ENCODE results near the gene SLC43A2. TPM values are rescaled to one million over a fixed set of nuclear protein-coding genes. Genes with fewer than 3 reads are reported as not detected.

SLC43A2 gene
- total and polyA plus RNA-seq, 10 donors, result 12.6 to 84.6 (median 61.2) TPM

DNA sequence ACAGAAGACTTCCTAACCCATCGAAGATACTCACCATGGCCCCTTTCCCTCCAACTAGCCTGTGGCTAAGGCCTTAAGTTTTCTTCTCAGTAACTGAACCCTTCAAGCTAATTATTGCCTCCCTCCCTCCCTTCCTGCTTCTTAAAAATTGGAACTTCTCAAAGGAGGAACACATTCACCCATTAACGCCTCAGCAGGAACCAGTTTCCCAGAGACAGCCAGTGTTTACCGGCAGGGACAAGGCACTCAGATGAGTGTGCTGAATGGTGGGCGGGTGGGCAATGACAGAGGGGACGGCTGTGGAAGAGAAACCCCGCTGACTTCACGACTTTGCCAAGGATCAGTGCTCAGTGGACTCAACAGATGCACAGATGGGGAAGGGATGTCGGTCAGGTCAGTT is 86.3 kb downstream of the SLC43A2 start:
- H3K4me1 ChIP-seq, result no peaks in the 10 kb centered on the region
- intact Hi-C loops (cut with DNase I; ENCODE audit: low total_unique reads), result no loop called here
- TF ChIP-seq POLR2A (IDR thresholded peaks at IDR 0.05) (no peak), POLR2AphosphoS5 (IDR thresholded peaks at IDR 0.05) (no peak)
- TF ChIP-seq, protein P1, sequence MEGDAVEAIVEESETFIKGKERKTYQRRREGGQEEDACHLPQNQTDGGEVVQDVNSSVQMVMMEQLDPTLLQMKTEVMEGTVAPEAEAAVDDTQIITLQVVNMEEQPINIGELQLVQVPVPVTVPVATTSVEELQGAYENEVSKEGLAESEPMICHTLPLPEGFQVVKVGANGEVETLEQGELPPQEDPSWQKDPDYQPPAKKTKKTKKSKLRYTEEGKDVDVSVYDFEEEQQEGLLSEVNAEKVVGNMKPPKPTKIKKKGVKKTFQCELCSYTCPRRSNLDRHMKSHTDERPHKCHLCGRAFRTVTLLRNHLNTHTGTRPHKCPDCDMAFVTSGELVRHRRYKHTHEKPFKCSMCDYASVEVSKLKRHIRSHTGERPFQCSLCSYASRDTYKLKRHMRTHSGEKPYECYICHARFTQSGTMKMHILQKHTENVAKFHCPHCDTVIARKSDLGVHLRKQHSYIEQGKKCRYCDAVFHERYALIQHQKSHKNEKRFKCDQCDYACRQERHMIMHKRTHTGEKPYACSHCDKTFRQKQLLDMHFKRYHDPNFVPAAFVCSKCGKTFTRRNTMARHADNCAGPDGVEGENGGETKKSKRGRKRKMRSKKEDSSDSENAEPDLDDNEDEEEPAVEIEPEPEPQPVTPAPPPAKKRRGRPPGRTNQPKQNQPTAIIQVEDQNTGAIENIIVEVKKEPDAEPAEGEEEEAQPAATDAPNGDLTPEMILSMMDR (IDR thresholded peaks at IDR 0.05 in 8 of 11, conservative IDR thresholded peaks at IDR 0.05 in 3 of 11), result no peak
- H3K36me3 ChIP-seq, result peaks cover 2 to 100% (median 84%) of the 10 kb centered on the region in 6 donors
- H3K27ac ChIP-seq, result no peak overlapping the region
- H3K9me3 ChIP-seq, result no peaks in the 10 kb centered on the region
- DNase-seq, result no peak
- 87 to 94% (median 88%) methylated on average over 8 of the region's 8 CpGs for WGBS, 5 donors
- no peak overlapping the region for H3K4me3 ChIP-seq
- H3K27me3 ChIP-seq (replicated peaks in 1 of 7), result no peaks in the 10 kb centered on the region

DNA sequence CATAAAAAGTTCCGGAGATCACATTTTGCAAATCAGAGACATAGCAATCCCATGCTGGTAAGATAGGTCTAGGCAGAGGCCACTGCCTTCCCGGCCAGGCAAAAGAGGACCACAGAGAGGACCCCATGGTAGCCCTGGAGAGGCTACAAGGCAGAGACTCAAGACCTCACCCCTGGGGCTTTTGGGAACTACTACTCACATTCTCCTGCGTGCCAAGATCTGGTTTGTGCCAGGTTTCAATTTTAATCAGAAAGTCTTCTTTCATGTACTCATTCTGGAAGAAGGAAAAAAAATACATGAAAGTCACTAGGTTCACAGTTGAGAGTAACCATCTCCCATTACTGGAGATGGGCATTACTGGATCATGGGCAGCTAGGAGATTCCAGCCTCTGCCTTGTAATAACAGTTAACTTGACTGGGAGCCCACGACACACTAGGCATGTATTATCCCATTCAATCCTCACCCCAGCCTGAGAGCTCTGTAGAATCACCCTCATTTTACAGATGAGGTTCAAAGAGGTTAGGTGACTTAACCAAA is 87.2 kb downstream of the SLC43A2 start:
- Histone ChIP-seq H3K27me3 (replicated peaks in 1 of 7) (no peaks in the 10 kb centered on the region), H3K36me3 (peaks cover 2 to 100% (median 79%) of the 10 kb centered on the region in 6 donors), H3K4me3 (no peak overlapping the region), H3K9me3 (no peaks in the 10 kb centered on the region), H3K27ac (no peak overlapping the region), H3K4me1 (no peaks in the 10 kb centered on the region)
- DNase-seq, result no peak
- intact Hi-C loops (cut with DNase I; ENCODE audit: low total_unique reads), result no loop called here
- WGBS, 5 donors, result 77 to 93% (median 90%) methylated on average over 4 of the region's 4 CpGs
- TF ChIP-seq, protein P1 (IDR thresholded peaks at IDR 0.05 in 8 of 11, conservative IDR thresholded peaks at IDR 0.05 in 3 of 11), result no peak
- no peak for TF ChIP-seq POLR2A (IDR thresholded peaks at IDR 0.05)
- no peak for TF ChIP-seq POLR2AphosphoS5 (IDR thresholded peaks at IDR 0.05)

DNA sequence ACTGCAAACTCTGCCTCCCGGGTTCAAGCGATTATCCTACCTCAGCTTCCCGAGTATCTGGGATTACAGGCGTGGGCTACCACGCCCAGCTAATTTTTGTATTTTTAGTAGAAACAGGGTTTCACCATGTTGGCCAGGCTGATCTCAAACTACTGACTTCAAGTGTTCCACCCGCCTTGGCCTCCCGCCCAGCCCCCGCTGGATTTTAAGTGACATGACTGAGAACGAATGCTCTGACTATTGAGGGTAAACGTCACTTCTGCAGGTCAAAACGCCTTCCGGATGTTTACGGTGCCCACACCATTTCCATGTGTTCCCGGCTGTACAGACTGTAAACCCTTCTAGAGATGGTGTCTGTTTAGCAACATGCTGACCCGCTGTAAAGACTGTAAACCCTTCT is 88.8 kb downstream of the SLC43A2 start:
- H3K4me3 ChIP-seq, result no peak overlapping the region
- no peak overlapping the region for H3K27ac ChIP-seq
- no peaks in the 10 kb centered on the region for H3K27me3 ChIP-seq (replicated peaks in 1 of 7)
- H3K4me1 ChIP-seq, result no peaks in the 10 kb centered on the region
- DNase-seq, result no peak
- WGBS, 5 donors, result 86 to 95% (median 92%) methylated on average over 15 of the region's 15 CpGs
- TF ChIP-seq, protein P1 (IDR thresholded peaks at IDR 0.05 in 8 of 11, conservative IDR thresholded peaks at IDR 0.05 in 3 of 11), result no peak
- no peak for TF ChIP-seq POLR2AphosphoS5 (IDR thresholded peaks at IDR 0.05)
- no peak for TF ChIP-seq POLR2A (IDR thresholded peaks at IDR 0.05)
- intact Hi-C loops (cut with DNase I; ENCODE audit: low total_unique reads), result no loop called here
- H3K36me3 ChIP-seq, result peaks cover 2 to 100% (median 76%) of the 10 kb centered on the region in 6 donors
- no peaks in the 10 kb centered on the region for H3K9me3 ChIP-seq

DNA sequence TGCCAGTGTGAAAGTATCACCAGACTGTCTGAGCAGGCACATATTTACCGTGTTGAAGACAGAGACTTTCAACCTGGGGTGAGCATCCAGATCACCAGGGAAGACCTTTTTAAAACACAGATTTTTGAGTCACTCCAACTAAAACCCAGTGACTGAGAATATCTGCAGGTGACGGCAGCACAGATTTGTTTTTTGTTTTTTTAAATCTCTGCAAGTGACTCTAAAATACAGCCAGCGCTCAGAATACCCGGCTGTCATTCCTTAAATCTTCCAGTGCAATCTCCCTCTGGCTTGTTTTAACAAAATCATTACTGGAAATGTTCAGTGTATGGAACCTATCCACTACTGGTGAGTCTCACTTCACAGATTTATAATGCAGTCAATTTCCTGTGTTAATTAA is 92.9 kb downstream of the SLC43A2 start:
- WGBS, 5 donors, result 87 to 96% (median 93%) methylated on average over 4 of the region's 4 CpGs
- Histone ChIP-seq H3K27ac (no peak overlapping the region), H3K36me3 (peaks cover 0 to 100% (median 82%) of the 10 kb centered on the region in 6 donors), H3K4me3 (no peak overlapping the region), H3K9me3 (no peaks in the 10 kb centered on the region), H3K4me1 (peaks cover 0 to 9% (median 0%) of the 10 kb centered on the region in 6 donors), H3K27me3 (replicated peaks in 1 of 7) (no peaks in the 10 kb centered on the region)
- TF ChIP-seq POLR2A (IDR thresholded peaks at IDR 0.05) (no peak), POLR2AphosphoS5 (IDR thresholded peaks at IDR 0.05) (no peak)
- TF ChIP-seq, protein P1 (IDR thresholded peaks at IDR 0.05 in 8 of 11, conservative IDR thresholded peaks at IDR 0.05 in 3 of 11), result no peak
- no peak for DNase-seq
- intact Hi-C loops (cut with DNase I; ENCODE audit: low total_unique reads), result no loop called here

All from spleen (tissue), 11 donors.